Measurements from ENCODE around the gene BZW2.
A peak's percentile ranks its signal among the peaks of the same experiment; 100 is the strongest.

The BZW2 gene

GRCh38 chr7:16645593-16646471 lies at the start of gene BZW2, which contains the start of gene ANKMY2:
BZW2 (plus strand) TSS chr7:16646181; CDS start chr7:16665444, 19,263 bp downstream.
ANKMY2 (minus strand) TSS chr7:16645754; CDS start chr7:16645573, 181 bp downstream.
- DNase-seq: peak; percentile 65 to 92

GRCh38 chr7:16598015-16598414 lies 48.0 kb upstream of the BZW2 start:
- no peak for DNase-seq

GRCh38 chr7:16599860-16600259 lies 46.1 kb upstream of the BZW2 start:
- DNase-seq: no peak

- DNase-seq: no peak
Observed at GRCh38 chr7:16603633-16604032, 42.3 kb upstream of the BZW2 start.

GRCh38 chr7:16604054-16604453 lies 41.9 kb upstream of the BZW2 start:
- DNase-seq: no peak

- no peak for DNase-seq
Observed at GRCh38 chr7:16606704-16607103, 39.3 kb upstream of the BZW2 start.

GRCh38 chr7:16609842-16610450 lies 36.0 kb upstream of the BZW2 start:
- DNase-seq: no peak

GRCh38 chr7:16611711-16612110 lies 34.3 kb upstream of the BZW2 start:
- DNase-seq: no peak

GRCh38 chr7:16615228-16615627 lies 30.8 kb upstream of the BZW2 start:
- DNase-seq: no peak

- DNase-seq: no peak
Observed at GRCh38 chr7:16616122-16616521, 29.9 kb upstream of the BZW2 start.

- no peak for DNase-seq
Observed at GRCh38 chr7:16616542-16616941, 29.4 kb upstream of the BZW2 start.

GRCh38 chr7:16619979-16620408 lies 26.0 kb upstream of the BZW2 start:
- DNase-seq: peak in 1 of 2 experiments; percentile 2

GRCh38 chr7:16626388-16626787 lies 19.6 kb upstream of the BZW2 start:
- no peak for DNase-seq

GRCh38 chr7:16627236-16627635 lies 18.7 kb upstream of the BZW2 start:
- DNase-seq: no peak

GRCh38 chr7:16630654-16631053 lies 15.3 kb upstream of the BZW2 start:
- DNase-seq: no peak

GRCh38 chr7:16634271-16634738 lies 11.7 kb upstream of the BZW2 start:
- no peak for DNase-seq

- DNase-seq: no peak
Observed at GRCh38 chr7:16636555-16637101, 9.4 kb upstream of the BZW2 start.

GRCh38 chr7:16637379-16637778 lies 8.6 kb upstream of the BZW2 start:
- DNase-seq: no peak

- no peak for DNase-seq
Observed at GRCh38 chr7:16638282-16639280, 7.4 kb upstream of the BZW2 start.

- no peak for DNase-seq
Observed at GRCh38 chr7:16644157-16644556, 1.8 kb upstream of the BZW2 start.

GRCh38 chr7:16644636-16645592 lies 1.1 kb upstream of the BZW2 start:
- DNase-seq: peak in 1 of 2 experiments; percentile 50

Measured in NCI-H524 (cell line).